IMR-90 (cell line): ENCODE results near the gene DEF6. TPM values are rescaled to one million over a fixed set of nuclear protein-coding genes. Genes with fewer than 3 reads are reported as not detected.

Experiments
- ATAC-seq: fragments of 200-7000 bp; cut with Tn5 transposase; 2 replicates; pipeline ENCODE4 v1.9.1; 2020; ENCODE audit warnings: low read depth, mild to moderate bottlenecking, moderate library complexity
- BruUV-seq: library from RNA; stranded (reverse); fragments of 400-500 nt; replicated peaks from 2 replicates; lab custom pipeline; 2021; lab: Mats Ljungman, UMichigan
- CTCF ChIA-PET: fragments of 300-600 bp; formaldehyde crosslinking; extraction: SDS; loops from one replicate; lab custom pipeline; 2021; ENCODE audit warnings: antibody characterized with exemption; lab: Yijun Ruan, JAX
- POLR2A ChIA-PET: fragments of 300-600 bp; sonication (Branson Sonifier 250); formaldehyde crosslinking; loops from one replicate; lab custom pipeline; 2022; ENCODE audit warnings: antibody characterized with exemption; ENCODE audit not compliant: unreplicated experiment; lab: Charles Lee
- DNase-seq: peaks from one replicate; pipeline ENCODE4 v3.0.0; 2013
- H2AFZ ChIP-seq: replicated peaks from 2 replicates; pipeline ENCODE3; 2013; ENCODE audit warnings: low read length, mild to moderate bottlenecking; ENCODE audit not compliant: poor library complexity
- H2AK5ac ChIP-seq: 2 replicates; pipeline ENCODE4 v1.6.1; 2013; ENCODE audit warnings: low read depth, low read length, inconsistent platforms
- H2AK9ac ChIP-seq: replicated peaks from 2 replicates; pipeline ENCODE3; 2013; ENCODE audit warnings: mild to moderate bottlenecking, low read depth, low read length, moderate library complexity; ENCODE audit not compliant: poor library complexity
- H2BK120ac ChIP-seq: 2 replicates; pipeline ENCODE4 v1.6.1; 2013; ENCODE audit warnings: low read depth, low read length, inconsistent platforms
- H2BK15ac ChIP-seq: 3 replicates; pipeline ENCODE4 v1.6.1; 2013; ENCODE audit warnings: low read depth, low read length, inconsistent platforms
- H2BK20ac ChIP-seq: 2 replicates; pipeline ENCODE4 v1.6.1; 2013; ENCODE audit warnings: low read depth, mild to moderate bottlenecking, inconsistent platforms, low read length, moderate library complexity
- H2BK5ac ChIP-seq: 2 replicates; pipeline ENCODE4 v1.6.1; 2013; ENCODE audit warnings: mild to moderate bottlenecking, low read depth, low read length, inconsistent platforms; ENCODE audit not compliant: poor library complexity, severe bottlenecking
- H3K14ac ChIP-seq: replicated peaks from 2 replicates; pipeline ENCODE4 v1.6.1; 2013; ENCODE audit warnings: low read depth, low read length, inconsistent platforms
- H3K18ac ChIP-seq: 2 replicates; pipeline ENCODE4 v1.6.1; 2013; ENCODE audit warnings: low read depth, low read length, control low read depth
- H3K23ac ChIP-seq: 2 replicates; pipeline ENCODE4 v1.6.1; 2013; ENCODE audit warnings: low read depth, low read length, inconsistent platforms
- H3K27ac ChIP-seq: 2 replicates; pipeline ENCODE4 v1.5.1; 2013; ENCODE audit warnings: mild to moderate bottlenecking, control low read depth, low read length; ENCODE audit not compliant: insufficient read depth
- H3K27me3 ChIP-seq: 2 replicates; pipeline ENCODE4 v1.6.1; 2013; ENCODE audit warnings: low read length; ENCODE audit not compliant: control insufficient read depth, insufficient read depth
- H3K36me3 ChIP-seq: 2 replicates; pipeline ENCODE4 v1.6.1; 2013; ENCODE audit warnings: low read length, mixed read lengths; ENCODE audit not compliant: control insufficient read depth, insufficient read depth
- H3K4ac ChIP-seq: 2 replicates; pipeline ENCODE4 v1.6.1; 2013; ENCODE audit warnings: low read depth, low read length, inconsistent platforms
- H3K4me1 ChIP-seq: 2 replicates; pipeline ENCODE4 v1.6.1; 2013; ENCODE audit warnings: low read length, mixed read lengths; ENCODE audit not compliant: control insufficient read depth, insufficient read depth
- H3K4me2 ChIP-seq: 2 replicates; pipeline ENCODE4 v1.6.1; 2013; ENCODE audit warnings: low read depth, mild to moderate bottlenecking, control low read depth, low read length, moderate library complexity
- H3K4me3 ChIP-seq: 2 replicates; pipeline ENCODE4 v1.5.1; 2013; ENCODE audit warnings: low read depth, mild to moderate bottlenecking, control low read depth, low read length, moderate library complexity; ENCODE audit not compliant: insufficient read depth
- H3K56ac ChIP-seq: 2 replicates; pipeline ENCODE4 v1.6.1; 2013; ENCODE audit warnings: low read length, inconsistent platforms; ENCODE audit not compliant: insufficient read depth; ENCODE audit errors: extremely low read depth
- H3K79me1 ChIP-seq, 2 experiments: 2 replicates each; pipeline ENCODE4 v1.6.1; 2013; ENCODE audit warnings: low read length in 2 of 2, inconsistent platforms in 1 of 2, low read depth in 1 of 2
- H3K9ac ChIP-seq: 2 replicates; pipeline ENCODE4 v1.6.1; 2013; ENCODE audit warnings: low read depth, low read length, control low read depth
- H3K9me1 ChIP-seq: 2 replicates; pipeline ENCODE4 v1.6.1; 2013; ENCODE audit warnings: low read length, inconsistent platforms; ENCODE audit not compliant: insufficient read depth
- H3K9me3 ChIP-seq: 2 replicates; pipeline ENCODE4 v1.6.1; 2013; ENCODE audit warnings: low read length; ENCODE audit not compliant: control insufficient read depth, insufficient read depth
- H4K20me1 ChIP-seq: 2 replicates; pipeline ENCODE4 v1.6.1; 2013; ENCODE audit warnings: low read length, inconsistent platforms; ENCODE audit not compliant: insufficient read depth
- H4K5ac ChIP-seq: 2 replicates; pipeline ENCODE4 v1.6.1; 2013; ENCODE audit warnings: mild to moderate bottlenecking, low read depth, low read length, control low read depth
- H4K8ac ChIP-seq, 2 experiments: 2 replicates each; pipeline ENCODE4 v1.6.1; 2013; ENCODE audit warnings: low read depth in 2 of 2, low read length in 2 of 2, control low read depth in 1 of 2, inconsistent platforms in 1 of 2
- H4K91ac ChIP-seq: 2 replicates; pipeline ENCODE4 v1.6.1; 2013; ENCODE audit warnings: low read depth, low read length, inconsistent platforms; ENCODE audit not compliant: insufficient read depth
- BHLHE40 ChIP-seq: fragments of 150-350 bp; IDR thresholded peaks from 2 replicates; pipeline ENCODE4 v1.6.1; 2016; ENCODE audit warnings: mild to moderate bottlenecking, low read depth, low read length
- CEBPB ChIP-seq: IDR thresholded peaks from 2 replicates; pipeline ENCODE4 v1.6.1; 2012; ENCODE audit warnings: low read depth, low read length, improper control_type of control experiment
- CHD1 ChIP-seq: IDR thresholded peaks from 2 replicates; pipeline ENCODE4 v1.6.1; 2012; ENCODE audit warnings: low read depth, low read length, improper control_type of control experiment
- ELK1 ChIP-seq: fragments of 150-350 bp; IDR thresholded peaks from 2 replicates; pipeline ENCODE4 v1.6.1; 2016; ENCODE audit warnings: low read depth, mild to moderate bottlenecking, low read length, moderate library complexity, borderline replicate concordance
- FOS ChIP-seq: fragments of 150-350 bp; IDR thresholded peaks from 2 replicates; pipeline ENCODE4 v1.6.1; 2016; ENCODE audit warnings: low read depth, low read length
- MAFK ChIP-seq: IDR thresholded peaks from 2 replicates; pipeline ENCODE4 v1.6.1; 2012; ENCODE audit warnings: low read depth, low read length, improper control_type of control experiment
- MAZ ChIP-seq: IDR thresholded peaks from 2 replicates; pipeline ENCODE4 v1.6.1; 2012; ENCODE audit warnings: low read depth, mild to moderate bottlenecking, low read length, improper control_type of control experiment, moderate library complexity, borderline replicate concordance
- POLR2A ChIP-seq: IDR thresholded peaks from 2 replicates; pipeline ENCODE4 v1.6.1; 2012; ENCODE audit warnings: mild to moderate bottlenecking, low read depth, low read length
- RAD21 ChIP-seq: IDR thresholded peaks from 2 replicates; pipeline ENCODE4 v1.6.1; 2012; ENCODE audit warnings: low read length, improper control_type of control experiment
- RFX5 ChIP-seq: IDR thresholded peaks from 2 replicates; pipeline ENCODE4 v1.8.0; 2012; ENCODE audit warnings: low read depth, mild to moderate bottlenecking, low read length, moderate library complexity
- SMC3 ChIP-seq: fragments of 150-350 bp; IDR thresholded peaks from 2 replicates; pipeline ENCODE4 v1.6.1; 2016; ENCODE audit warnings: low read depth, mild to moderate bottlenecking, antibody characterized with exemption, low read length, moderate library complexity
- USF2 ChIP-seq: fragments of 150-350 bp; IDR thresholded peaks from 2 replicates; pipeline ENCODE4 v1.6.1; 2017; ENCODE audit warnings: mild to moderate bottlenecking, antibody characterized with exemption, low read length, low read depth
- WGBS, 2 experiments: methylation state at CpG; one replicate each; pipeline versions ENCODE4 v1.1.5 to v1.1.7; 2013; ENCODE audit warnings: missing lambda C conversion rate in 2 of 2; ENCODE audit not compliant: insufficient read length in 1 of 2; ENCODE audit errors: extremely low coverage in 2 of 2; 5-methylcytosine and 5-hydroxymethylcytosine counted together
- dilution Hi-C: fragments of 300-500 bp; cut with HindIII; formaldehyde crosslinking; loops from one replicate; pipeline ENCODE4 v1.14.3; 2018; ENCODE audit warnings: low sequenced_read_pairs; ENCODE audit not compliant: unreplicated experiment
- in situ Hi-C: fragments of 300-500 bp; cut with MboI; formaldehyde crosslinking; loops from 3 replicates; pipeline ENCODE4 v1.14.3; 2019; ENCODE audit warnings: low sequenced_read_pairs, inconsistent platforms, mixed read lengths
- intact Hi-C: fragments of 100-400 bp; cut with micrococcal nuclease; formaldehyde crosslinking; loops from 2 replicates; pipeline ENCODE4 v1.10.0; 2022
- polyA plus RNA-seq, 3 experiments: library from polyadenylated mRNA; depleted of rRNA; stranded (reverse); fragments of >200 nt; gene quantifications; 2 replicates each; pipeline ENCODE4 v1.2.3, GENCODE V29; 2012; ENCODE audit warnings: low replicate concordance in 1 of 3
- total RNA-seq: library from RNA; depleted of rRNA; stranded (reverse); fragments of >200 nt; gene quantifications from 2 replicates; pipeline ENCODE4 v1.2.3, GENCODE V29; 2012

The DEF6 gene
- total and polyA plus RNA-seq, 2 of the 4 experiments (the other 2 are of a cell fraction), result 2.5 to 4.2 TPM

- no peaks in the 10 kb centered on the region for H3K27me3 ChIP-seq
- no peak overlapping the region for H3K27ac ChIP-seq
- ChIA-PET CTCF (no interaction called here), POLR2A (no interaction called here)
- peaks cover 16% of the 10 kb centered on the region for H4K20me1 ChIP-seq
- no peak overlapping the region for H4K8ac ChIP-seq
- no peaks in the 10 kb centered on the region for H3K9me3 ChIP-seq
- H3K14ac ChIP-seq, result no peak overlapping the region
- no peak overlapping the region for H2BK20ac ChIP-seq
- no peak overlapping the region for H3K9ac ChIP-seq
- H2AFZ ChIP-seq, result no peak overlapping the region
- no peak for DNase-seq
- WGBS, 2 experiments, result no CpG with 5 or more reads among the region's 2 CpGs
- H3K4me2 ChIP-seq, result no peak overlapping the region
- peaks cover 24% of the 10 kb centered on the region for H3K36me3 ChIP-seq
- H3K23ac ChIP-seq, result no peak overlapping the region
- in situ Hi-C loops (no loop called here), intact Hi-C loops (no loop called here), dilution Hi-C loops (no loop called here)
- peaks cover 5 to 6% of the 10 kb centered on the region in 2 experiments; a peak in 1 of 4 replicates for H3K79me1 ChIP-seq
- no peak overlapping the region for H3K18ac ChIP-seq
- no peak overlapping the region for H2AK5ac ChIP-seq
- H2BK15ac ChIP-seq, result no peak overlapping the region
- no peak overlapping the region for H2AK9ac ChIP-seq
- BruUV-seq, result no TSS peak
- no peak overlapping the region for H4K5ac ChIP-seq
- no peak overlapping the region for H3K4me3 ChIP-seq
- H3K56ac ChIP-seq, result no peak overlapping the region
- peaks cover 23% of the 10 kb centered on the region for H3K9me1 ChIP-seq
- ATAC-seq, result no peak
- TF ChIP-seq CHD1, result no peak
- no peak for TF ChIP-seq POLR2A
- TF ChIP-seq ELK1, result no peak
- TF ChIP-seq RAD21, result no peak
- TF ChIP-seq USF2, result no peak
- no peak for TF ChIP-seq RFX5
- no peak for TF ChIP-seq FOS
- TF ChIP-seq MAZ, result no peak
- TF ChIP-seq BHLHE40, result no peak
- no peak for TF ChIP-seq CEBPB
- no peak for TF ChIP-seq SMC3
- no peak for TF ChIP-seq MAFK
- H2BK120ac ChIP-seq, result no peak overlapping the region
- no peak overlapping the region for H2BK5ac ChIP-seq
- H4K91ac ChIP-seq, result no peak overlapping the region
- no peak overlapping the region for H3K4ac ChIP-seq
- H3K4me1 ChIP-seq, result peaks cover 26% of the 10 kb centered on the region
Measured at GRCh38 chr6:35283361-35283760, 14.3 kb upstream of the DEF6 start.
